MCF 10A (cell line): Measurements from ENCODE around the gene TCHP. TPM values are rescaled to one million over a fixed set of nuclear protein-coding genes. Genes with fewer than 3 reads are reported as not detected.
"Not testable (repeated sequence)": the region's sequence is repeated elsewhere in the genome, so short reads cannot be mapped to it uniquely, and the experiment has no call there.

Experiments used
- Bru-seq: library from RNA; stranded (reverse); fragments of 400-500 nt; gene quantifications from one replicate; lab custom pipeline; 2021; lab: Mats Ljungman, UMichigan
- BruChase-seq, 2 experiments: library from RNA; stranded (reverse); fragments of 400-500 nt; gene quantifications; one replicate each; lab custom pipeline; 2021; lab: Mats Ljungman, UMichigan
- BruUV-seq: library from RNA; stranded (reverse); fragments of 400-500 nt; replicated peaks from 2 replicates; lab custom pipeline; 2021; lab: Mats Ljungman, UMichigan
- CTCF ChIA-PET: fragments of 300-600 bp; sonication (Branson Sonifier 250); formaldehyde crosslinking; extraction: SDS; loops from one replicate; lab custom pipeline; 2021; ENCODE audit warnings: antibody characterized with exemption, inconsistent platforms; lab: Yijun Ruan, JAX
- POLR2A ChIA-PET: fragments of 300-600, 350-650 bp; sonication (Branson Sonifier 250); formaldehyde crosslinking; extraction: SDS; loops from one replicate; lab custom pipeline; 2020; ENCODE audit warnings: antibody characterized with exemption, inconsistent platforms; lab: Yijun Ruan, JAX
- DNase-seq: peaks from one replicate; pipeline ENCODE4 v3.0.0-alpha.2; 2018; ENCODE audit not compliant: unreplicated experiment
- H3K27ac Mint-ChIP-seq: one replicate; pipeline ENCODE4 v1.8.0; 2022; ENCODE audit warnings: mild to moderate bottlenecking, low read depth, mixed read lengths; ENCODE audit not compliant: unreplicated experiment
- H3K27me3 Mint-ChIP-seq: one replicate; pipeline ENCODE4 v1.8.0; 2022; ENCODE audit warnings: mixed read lengths; ENCODE audit not compliant: insufficient read depth, unreplicated experiment
- H3K36me3 Mint-ChIP-seq: one replicate; pipeline ENCODE4 v1.8.0; 2022; ENCODE audit warnings: mild to moderate bottlenecking, moderate library complexity, mixed read lengths; ENCODE audit not compliant: insufficient read depth, unreplicated experiment
- H3K4me1 Mint-ChIP-seq: one replicate; pipeline ENCODE4 v1.8.0; 2022; ENCODE audit warnings: mixed read lengths; ENCODE audit not compliant: insufficient read depth, unreplicated experiment
- H3K4me3 Mint-ChIP-seq: one replicate; pipeline ENCODE4 v1.8.0; 2022; ENCODE audit warnings: mild to moderate bottlenecking, moderate library complexity, mixed read lengths; ENCODE audit not compliant: unreplicated experiment
- H3K9me3 Mint-ChIP-seq: one replicate; pipeline ENCODE4 v1.8.0; 2022; ENCODE audit warnings: mixed read lengths; ENCODE audit not compliant: unreplicated experiment
- intact Hi-C: fragments of 100-400 bp; cut with micrococcal nuclease; formaldehyde crosslinking; loops from 2 replicates; pipeline ENCODE4 v1.14.1; 2022
- long read RNA-seq: library from polyadenylated mRNA; stranded (forward); transcript quantifications from one replicate; pipeline ENCODE4 v2.0.0, GENCODE V29; 2022
- total RNA-seq: library from RNA; stranded (reverse); gene quantifications from 2 replicates; pipeline ENCODE4 v1.2.3, GENCODE V29; 2022
- TF ChIP-seq, protein P1 (sequence below): fragments of 200-600 bp; IDR thresholded peaks from one replicate; pipeline ENCODE4 v1.8.0; 2022; ENCODE audit warnings: antibody characterized with exemption, mild to moderate bottlenecking; ENCODE audit not compliant: unreplicated experiment

Gene TCHP, protein sequence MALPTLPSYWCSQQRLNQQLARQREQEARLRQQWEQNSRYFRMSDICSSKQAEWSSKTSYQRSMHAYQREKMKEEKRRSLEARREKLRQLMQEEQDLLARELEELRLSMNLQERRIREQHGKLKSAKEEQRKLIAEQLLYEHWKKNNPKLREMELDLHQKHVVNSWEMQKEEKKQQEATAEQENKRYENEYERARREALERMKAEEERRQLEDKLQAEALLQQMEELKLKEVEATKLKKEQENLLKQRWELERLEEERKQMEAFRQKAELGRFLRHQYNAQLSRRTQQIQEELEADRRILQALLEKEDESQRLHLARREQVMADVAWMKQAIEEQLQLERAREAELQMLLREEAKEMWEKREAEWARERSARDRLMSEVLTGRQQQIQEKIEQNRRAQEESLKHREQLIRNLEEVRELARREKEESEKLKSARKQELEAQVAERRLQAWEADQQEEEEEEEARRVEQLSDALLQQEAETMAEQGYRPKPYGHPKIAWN
- 26.4 and 36.3 TPM in 2 replicates for total RNA-seq
- percentile 71 among the genes with signal in this experiment for Bru-seq, nascent RNA
- percentile 72 among the genes with signal in this experiment for BruChase-seq, experiment 1, labeled RNA remaining after a 6-hour chase
- BruChase-seq, experiment 2, labeled RNA remaining after a 2-hour chase, result percentile 70 among the genes with signal in this experiment
- long read RNA-seq, transcript TCHP-202 (13 exons, 3,090 nt), result major isoform, 67 of 92 reads
- long read RNA-seq, partial matches to known transcripts, result 3 of 92 reads
- long read RNA-seq, other reads (novel, unspliced or antisense), result 21 of 92 reads

DNA sequence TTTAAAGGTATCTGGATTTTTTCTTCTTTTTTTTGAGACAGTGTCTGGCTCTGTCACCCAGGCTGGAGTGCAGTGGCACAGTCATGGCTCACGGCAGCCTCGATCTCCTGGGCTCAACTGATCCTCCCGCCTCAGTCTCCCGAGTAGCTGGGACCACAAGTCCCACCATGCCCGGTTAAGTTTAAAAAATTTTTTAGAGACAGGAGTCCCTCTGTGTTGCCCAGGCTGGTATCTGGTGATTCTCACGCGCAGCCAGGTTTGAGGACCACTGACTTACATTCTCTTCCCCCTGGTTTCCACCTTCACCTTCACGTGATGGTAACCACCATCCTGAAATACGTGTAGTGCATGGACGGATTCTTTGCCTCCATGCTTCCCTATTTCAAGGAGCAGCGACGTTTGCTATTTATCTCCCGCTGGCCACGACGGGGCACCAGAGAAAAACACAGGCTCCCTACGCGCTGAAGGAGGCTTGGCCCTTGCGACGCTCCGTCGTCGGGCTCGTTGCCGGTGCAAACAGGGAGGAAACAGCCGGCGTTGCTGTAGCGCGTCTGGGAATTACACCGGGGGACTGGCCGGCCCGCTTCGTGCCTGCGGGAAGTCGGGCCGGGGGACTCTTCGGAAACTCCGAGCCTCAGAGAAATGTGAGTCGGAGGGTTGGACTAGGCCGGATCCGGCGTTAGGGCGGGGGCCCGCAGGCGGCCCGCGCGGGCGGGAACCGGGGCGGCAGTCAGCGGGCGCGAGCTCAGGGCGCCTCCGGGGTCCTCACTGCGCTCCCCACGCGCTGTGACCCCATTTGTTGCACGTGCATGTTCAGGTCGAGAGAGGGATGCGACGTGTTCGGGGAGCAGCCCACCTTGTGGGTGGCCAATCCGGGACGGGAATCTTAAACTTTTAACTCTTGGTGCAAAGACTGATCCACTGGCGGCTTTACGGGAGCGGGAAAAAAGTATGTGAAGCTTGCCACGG, at the start of gene TCHP:
TCHP (plus strand) TSS at position 492 of the 969 bp plus-strand sequence. CDS start 2,753 bp downstream, outside the sequence.
- Mint-ChIP-seq H3K4me3 (peak within 1 kb of the TSS; percentile 98), H3K9me3 (no peaks in the 10 kb centered on the region), H3K4me1 (peaks cover 20% of the 10 kb centered on the region), H3K27me3 (no peaks in the 10 kb centered on the region), H3K27ac (peak within 1 kb of the TSS; percentile 97), H3K36me3 (peaks cover 23% of the 10 kb centered on the region)
- BruUV-seq, result TSS peak; percentile 67
- DNase-seq, result peak; percentile 86
- TF ChIP-seq, protein P1, sequence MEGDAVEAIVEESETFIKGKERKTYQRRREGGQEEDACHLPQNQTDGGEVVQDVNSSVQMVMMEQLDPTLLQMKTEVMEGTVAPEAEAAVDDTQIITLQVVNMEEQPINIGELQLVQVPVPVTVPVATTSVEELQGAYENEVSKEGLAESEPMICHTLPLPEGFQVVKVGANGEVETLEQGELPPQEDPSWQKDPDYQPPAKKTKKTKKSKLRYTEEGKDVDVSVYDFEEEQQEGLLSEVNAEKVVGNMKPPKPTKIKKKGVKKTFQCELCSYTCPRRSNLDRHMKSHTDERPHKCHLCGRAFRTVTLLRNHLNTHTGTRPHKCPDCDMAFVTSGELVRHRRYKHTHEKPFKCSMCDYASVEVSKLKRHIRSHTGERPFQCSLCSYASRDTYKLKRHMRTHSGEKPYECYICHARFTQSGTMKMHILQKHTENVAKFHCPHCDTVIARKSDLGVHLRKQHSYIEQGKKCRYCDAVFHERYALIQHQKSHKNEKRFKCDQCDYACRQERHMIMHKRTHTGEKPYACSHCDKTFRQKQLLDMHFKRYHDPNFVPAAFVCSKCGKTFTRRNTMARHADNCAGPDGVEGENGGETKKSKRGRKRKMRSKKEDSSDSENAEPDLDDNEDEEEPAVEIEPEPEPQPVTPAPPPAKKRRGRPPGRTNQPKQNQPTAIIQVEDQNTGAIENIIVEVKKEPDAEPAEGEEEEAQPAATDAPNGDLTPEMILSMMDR, result peak; percentile 26
- intact Hi-C loops, result loop anchor here (1.0 to 2.0 kb wide), 2 partner anchors 27 to 47 kb away; no protein-coding TSS in a partner anchor
- CTCF ChIA-PET, result interaction anchor here (0.6 to 3.4 kb wide), 10 partner anchors 9 to 94 kb away, joined by 3 to 21 read pairs (median 4); no protein-coding TSS in a partner anchor
- POLR2A ChIA-PET, result interaction anchor here (0.7 to 4.2 kb wide), 8 partner anchors 10 to 1858 kb away, joined by 3 to 45 read pairs (median 6); no protein-coding TSS in a partner anchor

DNA sequence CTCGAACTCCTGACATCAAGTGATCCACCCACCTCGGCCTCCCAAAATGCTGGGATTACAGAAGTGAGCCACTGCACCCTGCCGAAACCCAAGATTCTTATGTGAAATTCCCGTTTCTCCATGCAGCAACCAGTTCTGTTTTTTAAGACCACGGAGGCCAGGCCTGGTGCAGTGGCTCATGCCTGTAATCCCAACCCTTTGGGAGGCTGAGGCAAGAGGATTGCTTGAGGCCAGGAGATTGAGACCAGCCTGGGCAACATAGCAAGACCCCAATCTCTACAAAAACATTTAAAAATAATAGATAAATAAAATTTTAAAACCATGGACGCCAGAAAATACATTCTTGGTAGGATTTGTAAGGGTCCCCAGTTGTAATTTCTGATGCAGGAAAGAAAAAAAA, 49.6 kb upstream of the TCHP start:
- ChIA-PET POLR2A (interaction anchor here (0.6 kb wide), 1 partner anchor 130 kb away, joined by 3 read pairs; no protein-coding TSS in a partner anchor), CTCF (interaction anchor here (0.6 to 14.3 kb wide), 5 partner anchors 45 to 689 kb away, joined by 3 to 300 read pairs (median 3); no protein-coding TSS in a partner anchor)
- intact Hi-C loops, H3K27me3 Mint-ChIP-seq, H3K27ac Mint-ChIP-seq, H3K9me3 Mint-ChIP-seq, H3K4me1 Mint-ChIP-seq, H3K4me3 Mint-ChIP-seq, BruUV-seq, DNase-seq: not testable (repeated sequence)
- peaks cover 28% of the 10 kb centered on the region for H3K36me3 Mint-ChIP-seq

DNA sequence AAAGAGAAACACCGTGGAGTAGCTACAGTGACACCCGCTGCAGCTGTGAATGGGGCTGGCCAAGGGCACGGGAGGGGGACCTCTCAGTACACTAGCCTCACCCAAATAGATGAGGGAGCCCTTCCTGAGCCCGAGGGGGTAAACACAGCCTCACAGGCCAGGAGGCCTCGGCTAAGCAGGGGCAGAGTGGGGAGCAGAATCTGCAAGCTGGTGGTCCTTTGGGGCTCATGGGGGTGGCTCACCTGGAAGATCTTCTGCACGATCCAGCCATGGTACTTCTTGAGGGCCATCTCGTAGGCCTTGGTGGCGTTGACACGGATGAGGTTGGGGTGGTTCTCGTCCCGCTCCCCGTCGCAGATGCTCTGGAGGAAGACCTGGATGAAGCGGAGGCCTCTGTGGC, 44.7 kb upstream of the TCHP start:
- Mint-ChIP-seq H3K27ac (no peak overlapping the region), H3K4me3 (no peak overlapping the region), H3K9me3 (no peaks in the 10 kb centered on the region), H3K27me3 (no peaks in the 10 kb centered on the region), H3K4me1 (no peaks in the 10 kb centered on the region), H3K36me3 (peaks cover 36% of the 10 kb centered on the region)
- CTCF ChIA-PET, result interaction anchor here (0.7 to 5.4 kb wide), 6 partner anchors 10 to 73 kb away, joined by 3 to 45 read pairs (median 5); no protein-coding TSS in a partner anchor
- intact Hi-C loops, result no loop called here
- POLR2A ChIA-PET, result interaction anchor here (0.5 kb wide), 2 partner anchors 17 kb away, joined by 3 read pairs; no protein-coding TSS in a partner anchor
- BruUV-seq, result no TSS peak
- DNase-seq, result no peak
- TF ChIP-seq, protein P1, result no peak
